A673 (cell line): ENCODE data around the gene ASTL.

Experiments used
- CTCF ChIP-seq: fragments of 300-800, 200-600 bp; sonication (generic); conservative IDR thresholded peaks from 2 replicates; pipeline ENCODE4 v1.5.1; 2017; ENCODE audit warnings: low read depth, mild to moderate bottlenecking, antibody characterized with exemption, low read length, moderate library complexity, mixed read lengths
- EZH2 ChIP-seq: fragments of 200-600 bp; sonication (generic); IDR thresholded peaks from 2 replicates; pipeline ENCODE4 v1.6.1; 2017; ENCODE audit warnings: borderline replicate concordance, low read depth, mild to moderate bottlenecking, mixed read lengths, antibody characterized with exemption, low read length; ENCODE audit not compliant: poor library complexity, severe bottlenecking

- TF ChIP-seq CTCF (no peak), EZH2 (no peak)
Measured at GRCh38 chr2:96090196-96090926, 47.9 kb downstream of the ASTL start.
